Measurements from ENCODE around the gene DCHS1.

Gene DCHS1

DNA sequence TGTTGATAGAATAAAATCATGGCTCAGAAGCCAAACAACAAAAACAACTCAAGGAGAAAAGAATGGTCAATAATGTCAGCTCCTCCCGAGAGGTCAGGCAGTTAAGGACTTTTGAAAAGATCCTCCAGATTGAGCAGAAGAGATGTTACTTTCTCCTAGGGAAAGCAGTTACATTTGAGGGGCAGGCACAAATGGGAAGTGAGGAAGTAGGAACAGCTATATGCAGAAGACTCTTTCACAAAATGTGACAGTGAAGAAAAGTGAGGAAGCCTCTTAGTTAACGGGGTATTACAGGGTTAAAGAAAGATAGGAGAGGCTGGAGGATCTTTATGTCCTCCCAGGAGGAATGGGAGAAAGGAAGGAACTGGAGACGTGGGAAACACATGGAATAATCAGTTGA lies 3.4 kb downstream of the DCHS1 start:
- TF ChIP-seq, protein P1, sequence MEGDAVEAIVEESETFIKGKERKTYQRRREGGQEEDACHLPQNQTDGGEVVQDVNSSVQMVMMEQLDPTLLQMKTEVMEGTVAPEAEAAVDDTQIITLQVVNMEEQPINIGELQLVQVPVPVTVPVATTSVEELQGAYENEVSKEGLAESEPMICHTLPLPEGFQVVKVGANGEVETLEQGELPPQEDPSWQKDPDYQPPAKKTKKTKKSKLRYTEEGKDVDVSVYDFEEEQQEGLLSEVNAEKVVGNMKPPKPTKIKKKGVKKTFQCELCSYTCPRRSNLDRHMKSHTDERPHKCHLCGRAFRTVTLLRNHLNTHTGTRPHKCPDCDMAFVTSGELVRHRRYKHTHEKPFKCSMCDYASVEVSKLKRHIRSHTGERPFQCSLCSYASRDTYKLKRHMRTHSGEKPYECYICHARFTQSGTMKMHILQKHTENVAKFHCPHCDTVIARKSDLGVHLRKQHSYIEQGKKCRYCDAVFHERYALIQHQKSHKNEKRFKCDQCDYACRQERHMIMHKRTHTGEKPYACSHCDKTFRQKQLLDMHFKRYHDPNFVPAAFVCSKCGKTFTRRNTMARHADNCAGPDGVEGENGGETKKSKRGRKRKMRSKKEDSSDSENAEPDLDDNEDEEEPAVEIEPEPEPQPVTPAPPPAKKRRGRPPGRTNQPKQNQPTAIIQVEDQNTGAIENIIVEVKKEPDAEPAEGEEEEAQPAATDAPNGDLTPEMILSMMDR (IDR thresholded peaks at IDR 0.05; ENCODE audit: borderline replicate concordance, insufficient read depth, low read depth, low read length): no peak
- no peak overlapping the region for H3K4me3 ChIP-seq (ENCODE audit: low read depth, low read length)

DNA sequence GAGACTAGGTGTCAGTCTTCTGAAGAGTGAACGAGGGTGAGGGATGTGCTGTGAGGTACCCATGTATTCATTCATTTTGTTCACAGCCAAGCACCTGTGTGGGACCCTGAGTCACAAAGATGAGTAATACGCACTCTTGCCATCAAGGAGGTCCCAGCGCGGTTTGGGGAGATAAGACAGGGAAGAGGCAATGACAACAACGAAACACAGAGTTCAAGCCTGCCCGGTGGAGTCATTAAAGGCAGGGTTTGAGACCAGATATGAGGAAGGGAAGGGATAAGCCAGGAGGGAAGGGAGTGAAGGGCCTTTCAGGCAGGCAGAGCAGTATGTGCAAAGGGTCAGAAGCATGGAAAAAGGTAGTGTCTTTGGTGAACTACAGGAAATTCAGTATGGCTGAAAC lies 4.6 kb downstream of the DCHS1 start:
- TF ChIP-seq, protein P1 (IDR thresholded peaks at IDR 0.05; ENCODE audit: borderline replicate concordance, insufficient read depth, low read depth, low read length): no peak
- H3K4me3 ChIP-seq (ENCODE audit: low read depth, low read length): no peak overlapping the region

DNA sequence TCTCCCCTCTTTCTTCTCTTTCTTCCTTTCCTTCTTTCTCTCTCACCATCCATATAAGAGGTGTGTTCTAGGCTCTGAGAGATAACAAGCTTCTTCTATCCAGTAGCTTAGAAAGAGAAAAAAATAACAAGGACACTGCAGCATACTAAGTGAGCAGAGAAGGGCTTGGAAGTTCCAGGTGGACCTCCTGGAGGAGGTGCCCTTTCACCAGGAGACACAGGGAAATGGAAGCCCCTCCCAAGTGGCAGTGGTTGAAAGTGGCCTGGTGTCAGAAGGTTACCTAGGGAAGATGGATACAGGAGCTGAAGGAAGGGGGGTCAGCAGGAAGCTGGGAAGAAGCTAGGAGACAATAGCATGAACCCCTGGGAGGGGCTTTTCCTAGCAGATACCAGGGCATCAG lies 5.5 kb downstream of the DCHS1 start:
- TF ChIP-seq, protein P1 (IDR thresholded peaks at IDR 0.05; ENCODE audit: borderline replicate concordance, insufficient read depth, low read depth, low read length): no peak
- no peak overlapping the region for H3K4me3 ChIP-seq (ENCODE audit: low read depth, low read length)

DNA sequence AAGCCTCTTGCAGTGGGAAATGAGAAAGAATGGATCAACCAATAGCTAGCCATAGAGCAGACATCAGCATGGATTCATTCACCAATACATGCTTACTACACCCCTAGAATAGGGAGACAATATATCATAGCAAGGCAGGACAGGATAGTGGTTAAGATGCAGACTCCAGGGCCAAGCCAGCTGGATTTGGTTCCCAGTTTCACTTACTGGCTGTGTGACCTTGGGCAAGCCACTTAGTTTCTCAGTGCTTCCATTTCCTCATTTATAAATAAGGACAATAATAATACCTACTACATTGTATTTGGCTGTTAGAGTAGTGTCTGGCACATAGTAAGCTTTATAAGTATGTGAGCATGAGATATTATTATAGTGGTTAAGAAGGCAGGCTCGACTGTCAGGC lies 7.1 kb downstream of the DCHS1 start:
- no peak overlapping the region for H3K4me3 ChIP-seq (ENCODE audit: low read depth, low read length)
- TF ChIP-seq, protein P1 (IDR thresholded peaks at IDR 0.05; ENCODE audit: borderline replicate concordance, insufficient read depth, low read depth, low read length): no peak

DNA sequence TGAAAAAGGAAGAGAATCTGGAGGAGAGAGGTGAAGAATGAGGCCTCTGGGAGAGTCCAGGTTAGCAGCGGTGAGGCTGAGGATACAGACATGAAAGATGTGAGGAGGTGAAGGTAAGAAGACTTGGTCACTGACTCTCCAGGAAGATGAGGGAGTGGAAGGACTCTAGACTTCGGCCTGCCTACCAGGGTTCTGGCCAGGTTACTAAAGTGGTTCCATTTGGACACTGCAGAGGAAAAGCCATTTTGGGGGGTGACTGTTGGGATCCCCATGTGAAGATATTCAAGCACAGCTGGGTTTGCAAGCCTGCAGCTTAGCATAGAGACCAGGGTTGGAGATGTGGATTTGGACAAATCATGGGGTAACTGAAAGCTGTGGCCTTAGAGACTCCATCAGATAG lies 7.8 kb downstream of the DCHS1 start:
- TF ChIP-seq, protein P1 (IDR thresholded peaks at IDR 0.05; ENCODE audit: borderline replicate concordance, insufficient read depth, low read depth, low read length): no peak
- H3K4me3 ChIP-seq (ENCODE audit: low read depth, low read length): no peak overlapping the region

DNA sequence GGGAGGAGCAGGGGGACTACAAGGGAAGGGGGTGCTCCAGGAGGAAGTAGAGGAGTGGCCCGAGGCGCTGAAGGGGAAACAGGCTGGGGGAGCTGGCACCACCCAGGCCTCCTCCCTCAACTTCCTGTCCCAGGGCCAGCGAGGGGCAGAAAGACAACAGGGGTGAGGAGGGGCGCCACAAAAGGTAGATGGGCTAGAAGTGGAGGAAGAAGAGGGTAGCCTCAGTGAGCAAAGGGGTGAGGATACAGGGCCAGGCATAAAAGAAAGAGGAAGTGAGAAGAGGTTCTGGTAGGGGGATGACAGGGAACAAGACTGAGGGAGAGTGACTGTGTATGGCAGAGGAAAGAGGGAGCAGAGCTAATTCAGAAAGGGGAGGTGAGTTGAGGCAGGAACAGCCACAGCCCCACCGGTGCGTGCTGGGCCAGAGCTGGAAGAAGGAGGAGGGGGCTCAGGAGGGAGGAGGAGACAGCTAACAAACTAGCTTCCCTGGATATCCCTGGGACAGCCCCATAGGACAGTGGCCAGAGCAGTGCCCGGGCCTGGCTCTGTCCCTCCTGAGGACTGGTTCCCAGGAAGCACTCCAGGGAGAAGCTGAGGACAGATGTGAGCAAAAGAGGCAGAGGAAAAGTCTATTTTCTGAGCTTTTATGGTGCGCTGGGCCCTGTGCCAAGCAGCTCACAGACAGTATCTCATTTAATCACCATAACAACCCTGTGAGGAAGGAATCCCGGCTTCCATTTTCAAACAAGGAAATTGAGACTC lies 8.5 kb downstream of the DCHS1 start:
- TF ChIP-seq, protein P1 (IDR thresholded peaks at IDR 0.05; ENCODE audit: borderline replicate concordance, insufficient read depth, low read depth, low read length): no peak
- H3K4me3 ChIP-seq (ENCODE audit: low read depth, low read length): no peak overlapping the region

DNA sequence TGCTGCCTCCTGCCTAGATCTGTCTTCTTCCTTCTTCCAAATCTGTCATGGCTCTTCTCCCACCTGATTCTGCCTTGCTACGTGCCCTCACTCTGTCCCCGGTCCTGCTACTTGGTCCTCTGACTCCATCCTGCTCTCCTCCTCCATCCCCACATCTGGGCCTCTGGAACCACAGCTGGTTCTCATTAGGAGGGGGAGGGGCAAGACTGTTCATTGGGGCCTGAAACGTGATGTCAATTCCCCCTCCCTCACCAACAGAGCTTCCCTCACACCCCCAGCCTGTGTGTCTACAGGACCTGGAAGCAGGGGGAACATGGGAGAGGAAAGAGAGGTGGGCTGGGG lies 9.1 kb downstream of the DCHS1 start:
- H3K4me3 ChIP-seq (ENCODE audit: low read depth, low read length): no peak overlapping the region
- TF ChIP-seq, protein P1 (IDR thresholded peaks at IDR 0.05; ENCODE audit: borderline replicate concordance, insufficient read depth, low read depth, low read length): no peak

Measured in GM12875 (cell line).